Measurements from ENCODE around the gene GSDME.

DNA sequence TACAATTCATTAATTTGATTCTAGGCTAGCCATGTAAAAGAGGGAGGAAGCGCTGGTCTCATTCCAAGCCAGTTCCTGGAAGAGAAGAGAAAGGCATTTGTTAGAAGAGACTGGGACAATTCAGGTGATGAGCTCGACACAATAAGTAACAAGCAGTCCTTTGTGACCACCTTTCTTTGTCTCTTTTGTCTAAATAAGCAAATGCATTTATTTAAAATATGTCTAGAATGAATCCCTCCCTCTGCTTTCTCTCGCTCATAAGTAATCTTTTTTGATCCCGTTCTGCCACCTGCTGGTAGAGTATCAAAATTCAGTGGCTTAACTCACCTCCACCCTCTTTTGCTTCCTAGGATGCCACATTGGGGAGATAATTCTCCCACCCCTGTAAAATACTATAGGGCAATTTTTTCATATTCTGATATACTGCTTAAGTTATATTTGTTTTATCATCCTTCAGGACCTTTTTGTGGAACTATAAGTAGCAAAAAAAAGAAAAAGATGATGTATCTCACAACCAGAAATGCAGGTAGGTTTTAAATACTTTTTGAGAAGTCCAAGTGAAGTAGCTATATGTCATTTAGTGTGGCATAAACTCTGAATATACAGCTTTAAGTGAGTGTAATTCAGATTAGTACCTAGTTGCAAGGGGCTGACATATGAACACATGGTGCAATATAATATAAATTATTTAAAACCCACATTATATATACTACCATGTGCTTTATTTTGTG, 91.5 kb downstream of the GSDME start:
- TF ChIP-seq EZH2 (IDR thresholded peaks at IDR 0.05) (no peak), POLR2AphosphoS5 (IDR thresholded peaks at IDR 0.05; ENCODE audit: borderline replicate concordance, low read depth, low read length) (no peak)

Data from SK-N-MC (cell line).